ENCODE results near the gene NR6A1. TPM values are rescaled to one million over a fixed set of nuclear protein-coding genes. Genes with fewer than 3 reads are reported as not detected.
A peak's percentile ranks its signal among the peaks of the same experiment; 100 is the strongest.

NR6A1 gene
- total RNA-seq, 1 experiment from 2014 or later = 164 TPM

DNA sequence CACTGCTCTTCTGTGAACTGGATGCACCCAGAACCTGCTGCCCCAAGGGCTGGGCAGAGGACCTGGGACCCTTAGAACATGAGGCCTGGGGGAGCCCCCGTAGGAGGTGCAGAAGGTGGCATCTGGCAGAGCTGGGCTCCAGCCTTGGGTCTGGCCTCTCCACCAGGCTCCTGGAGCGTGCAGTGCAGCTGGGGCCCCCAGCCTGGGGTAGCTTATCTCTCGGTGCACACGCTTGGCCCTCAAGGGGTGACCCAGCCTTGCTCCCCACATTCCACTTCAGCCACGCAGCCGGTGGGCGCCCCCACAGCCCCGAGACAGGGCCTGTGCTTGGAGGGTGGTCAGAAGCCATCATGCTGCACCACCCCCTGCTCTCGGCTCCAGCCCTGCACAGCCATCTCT, 258.3 kb downstream of the NR6A1 start:
- no peak for DNase-seq (ENCODE audit: low spot score)
- CTCF ChIA-PET = interaction anchor here (1.7 to 5.6 kb wide), 2 partner anchors 24 to 32 kb away, joined by 4 to 37 read pairs; no protein-coding TSS in a partner anchor
- H3K4me1 Mint-ChIP-seq = peaks cover 18% of the 10 kb centered on the region
- POLR2A ChIA-PET = no interaction called here
- H3K4me3 Mint-ChIP-seq = no peak overlapping the region
- peaks cover 4% of the 10 kb centered on the region; the same call in 1 of the 2 replicates for H3K36me3 Mint-ChIP-seq
- no peak for ATAC-seq
- H3K27me3 Mint-ChIP-seq (ENCODE audit: low read depth) = no peaks in the 10 kb centered on the region
- H3K9me3 Mint-ChIP-seq = no peaks in the 10 kb centered on the region
- no peak overlapping the region for H3K27ac Mint-ChIP-seq
- TF ChIP-seq ZNF219 (CRISPR knock-in tag; IDR thresholded peaks at IDR 0.05; ENCODE audit: borderline replicate concordance) (no peak), MLX (CRISPR knock-in tag; IDR thresholded peaks at IDR 0.05) (no peak), ATF2 (CRISPR knock-in tag; IDR thresholded peaks at IDR 0.05; ENCODE audit: borderline replicate concordance, low read depth) (no peak), ZNF671 (CRISPR knock-in tag; IDR thresholded peaks at IDR 0.05) (no peak), ATF6 (CRISPR knock-in tag; IDR thresholded peaks at IDR 0.05) (no peak)
- TF ChIP-seq, protein P1, sequence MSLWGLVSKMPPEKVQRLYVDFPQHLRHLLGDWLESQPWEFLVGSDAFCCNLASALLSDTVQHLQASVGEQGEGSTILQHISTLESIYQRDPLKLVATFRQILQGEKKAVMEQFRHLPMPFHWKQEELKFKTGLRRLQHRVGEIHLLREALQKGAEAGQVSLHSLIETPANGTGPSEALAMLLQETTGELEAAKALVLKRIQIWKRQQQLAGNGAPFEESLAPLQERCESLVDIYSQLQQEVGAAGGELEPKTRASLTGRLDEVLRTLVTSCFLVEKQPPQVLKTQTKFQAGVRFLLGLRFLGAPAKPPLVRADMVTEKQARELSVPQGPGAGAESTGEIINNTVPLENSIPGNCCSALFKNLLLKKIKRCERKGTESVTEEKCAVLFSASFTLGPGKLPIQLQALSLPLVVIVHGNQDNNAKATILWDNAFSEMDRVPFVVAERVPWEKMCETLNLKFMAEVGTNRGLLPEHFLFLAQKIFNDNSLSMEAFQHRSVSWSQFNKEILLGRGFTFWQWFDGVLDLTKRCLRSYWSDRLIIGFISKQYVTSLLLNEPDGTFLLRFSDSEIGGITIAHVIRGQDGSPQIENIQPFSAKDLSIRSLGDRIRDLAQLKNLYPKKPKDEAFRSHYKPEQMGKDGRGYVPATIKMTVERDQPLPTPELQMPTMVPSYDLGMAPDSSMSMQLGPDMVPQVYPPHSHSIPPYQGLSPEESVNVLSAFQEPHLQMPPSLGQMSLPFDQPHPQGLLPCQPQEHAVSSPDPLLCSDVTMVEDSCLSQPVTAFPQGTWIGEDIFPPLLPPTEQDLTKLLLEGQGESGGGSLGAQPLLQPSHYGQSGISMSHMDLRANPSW (CRISPR knock-in tag; conservative IDR thresholded peaks at IDR 0.05; ENCODE audit: low read depth) = no peak

DNA sequence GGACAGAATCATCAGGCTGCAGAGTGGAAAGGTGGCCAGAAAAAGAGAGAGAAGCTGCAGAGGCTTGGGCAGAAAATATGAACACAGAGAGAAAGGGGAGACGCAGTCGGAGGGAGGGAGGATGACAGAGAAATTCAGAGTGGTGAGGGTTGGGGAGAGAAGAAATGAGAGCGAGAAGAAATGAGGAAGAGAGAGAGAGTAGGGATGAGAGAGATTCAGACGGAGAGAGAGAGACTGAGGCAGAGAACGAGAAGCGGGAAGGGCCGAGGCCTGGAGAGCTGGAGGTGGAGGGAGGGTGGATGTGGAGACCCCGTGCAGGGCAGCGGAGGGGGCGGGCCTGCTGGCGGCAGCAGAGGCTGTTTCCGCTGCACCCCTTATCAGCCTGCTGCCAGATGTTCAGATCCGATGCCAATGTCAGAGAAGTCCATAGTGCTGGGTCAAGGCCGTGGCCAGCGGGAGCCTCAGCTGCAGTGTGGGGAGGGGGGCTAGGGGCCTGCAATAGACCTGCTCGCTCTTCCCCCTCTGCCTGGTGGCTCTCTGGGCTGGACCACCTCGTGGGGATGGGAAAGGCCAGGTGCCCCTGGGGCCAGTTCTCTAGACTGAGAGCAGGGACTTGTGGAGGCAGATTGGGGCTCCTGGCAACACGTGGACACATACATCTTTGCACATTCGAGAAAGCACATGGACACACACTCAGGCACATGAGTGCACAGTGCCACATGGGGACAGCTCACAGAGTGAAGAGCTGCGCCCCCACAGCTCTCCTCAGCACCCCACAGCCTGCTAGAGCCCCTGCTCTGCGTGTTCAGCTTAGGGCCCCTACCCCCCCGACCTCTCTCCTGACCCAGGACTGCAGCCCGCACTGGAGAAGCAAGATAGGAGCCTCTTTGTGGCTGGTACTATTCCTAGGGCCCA, 259.0 kb downstream of the NR6A1 start:
- POLR2A ChIA-PET = no interaction called here
- Mint-ChIP-seq H3K36me3 (peaks cover 3% of the 10 kb centered on the region; the same call in 1 of the 2 replicates), H3K9me3 (no peaks in the 10 kb centered on the region), H3K27ac (no peak overlapping the region), H3K4me1 (peaks cover 18% of the 10 kb centered on the region), H3K4me3 (no peak overlapping the region), H3K27me3 (ENCODE audit: low read depth) (no peaks in the 10 kb centered on the region; the same call in 1 of the 2 replicates)
- no peak for DNase-seq (ENCODE audit: low spot score)
- TF ChIP-seq PRDM15 (CRISPR knock-in tag; IDR thresholded peaks at IDR 0.05) = no peak
- CTCF ChIA-PET = interaction anchor here (1.0 to 5.6 kb wide), 4 partner anchors 24 to 341 kb away, joined by 3 to 37 read pairs (median 10); partner anchors contain the start of gene WDR38
- ATAC-seq = peak; percentile 8; the same call in 1 of the 2 replicates

GRCh38 chr9:124511426-124511840, 259.7 kb downstream of the NR6A1 start:
- ATAC-seq (peak; percentile 66), DNase-seq (ENCODE audit: low spot score) (no peak)
- peaks cover 18% of the 10 kb centered on the region for H3K4me1 Mint-ChIP-seq
- H3K27me3 Mint-ChIP-seq (ENCODE audit: low read depth) = peaks cover 5% of the 10 kb centered on the region
- no peaks in the 10 kb centered on the region for H3K9me3 Mint-ChIP-seq
- ChIA-PET POLR2A (no interaction called here), CTCF (interaction anchor here (1.0 to 5.6 kb wide), 4 partner anchors 25 to 342 kb away, joined by 3 to 37 read pairs (median 10); partner anchors contain the start of gene WDR38)
- no peak overlapping the region for H3K4me3 Mint-ChIP-seq
- H3K27ac Mint-ChIP-seq = no peak overlapping the region
- no peaks in the 10 kb centered on the region for H3K36me3 Mint-ChIP-seq
- TF ChIP-seq NFYB (CRISPR knock-in tag; conservative IDR thresholded peaks at IDR 0.05; ENCODE audit: low read depth) = no peak
- TF ChIP-seq ZNF671 (CRISPR knock-in tag; IDR thresholded peaks at IDR 0.05) = no peak
- no peak for TF ChIP-seq ATF2 (CRISPR knock-in tag; IDR thresholded peaks at IDR 0.05; ENCODE audit: borderline replicate concordance, low read depth)
- no peak for TF ChIP-seq JUN (CRISPR knock-in tag; IDR thresholded peaks at IDR 0.05)
- no peak for TF ChIP-seq RORB (CRISPR knock-in tag; IDR thresholded peaks at IDR 0.05)
- TF ChIP-seq MLX (CRISPR knock-in tag; IDR thresholded peaks at IDR 0.05) = no peak
- TF ChIP-seq ZNF423 (CRISPR knock-in tag; IDR thresholded peaks at IDR 0.05) = no peak
- TF ChIP-seq USF2 (CRISPR knock-in tag; IDR thresholded peaks at IDR 0.05) = no peak
- no peak for TF ChIP-seq ZNF263 (CRISPR knock-in tag; IDR thresholded peaks at IDR 0.05; ENCODE audit: low read depth)

Measured in WTC11 (cell line).